GM12873 (cell line): ENCODE measurements around the gene SNCG.

ENCODE experiments used
- CTCF ChIP-seq: IDR thresholded peaks from 2 replicates; pipeline ENCODE4 v1.5.1; 2012; ENCODE audit warnings: low read depth, mild to moderate bottlenecking, moderate library complexity, low read length, control low read depth; ENCODE audit not compliant: insufficient read depth; ENCODE audit errors: missing control alignments

SNCG gene

GRCh38 chr10:86958116-86958900 lies at the start of gene SNCG:
TSS of gene SNCG (plus strand) at chr10:86958599. CDS start at chr10:86958698, 99 bp downstream.
- no peak for TF ChIP-seq CTCF

GRCh38 chr10:86914734-86915133 lies 43.7 kb upstream of the SNCG start:
- no peak for TF ChIP-seq CTCF

GRCh38 chr10:86918022-86918471 lies 40.4 kb upstream of the SNCG start:
- no peak for TF ChIP-seq CTCF

GRCh38 chr10:86922553-86922961 lies 35.8 kb upstream of the SNCG start:
- TF ChIP-seq CTCF, result no peak

GRCh38 chr10:86929468-86930380 lies 28.7 kb upstream of the SNCG start:
- no peak for TF ChIP-seq CTCF

- TF ChIP-seq CTCF, result no peak
Measured at GRCh38 chr10:86931872-86932271, 26.5 kb upstream of the SNCG start.

GRCh38 chr10:86932674-86933073 lies 25.7 kb upstream of the SNCG start:
- TF ChIP-seq CTCF, result no peak
